KMS-11 (cell line): ENCODE results near the gene RCAN2.
"Not testable (repeated sequence)": the region's sequence is repeated elsewhere in the genome, so short reads cannot be mapped to it uniquely, and the experiment has no call there.

ENCODE experiments used
- H2AFZ ChIP-seq: fragments of 200-600 bp; sonication (generic); 2 replicates; pipeline ENCODE4 v1.6.1; 2016; ENCODE audit warnings: antibody characterized with exemption, mixed run types, low read depth
- H3K27ac ChIP-seq: fragments of 200-600 bp; sonication (generic); 2 replicates; pipeline ENCODE4 v1.6.1; 2016; ENCODE audit warnings: mild to moderate bottlenecking, mixed run types
- H3K27me3 ChIP-seq: fragments of 200-600 bp; sonication (generic); 2 replicates; pipeline ENCODE4 v1.6.1; 2017; ENCODE audit warnings: mild to moderate bottlenecking, low read depth, mixed run types, moderate library complexity; ENCODE audit not compliant: insufficient read depth
- H3K36me3 ChIP-seq: fragments of 200-600 bp; sonication (generic); 2 replicates; pipeline ENCODE4 v1.6.1; 2017; ENCODE audit warnings: mild to moderate bottlenecking, mixed run types; ENCODE audit not compliant: insufficient read depth
- H3K4me1 ChIP-seq: fragments of 200-600 bp; sonication (generic); 2 replicates; pipeline ENCODE4 v1.6.1; 2016; ENCODE audit warnings: mild to moderate bottlenecking, low read depth, mixed run types; ENCODE audit not compliant: poor library complexity, severe bottlenecking
- H3K4me2 ChIP-seq: fragments of 200-600 bp; sonication (generic); 2 replicates; pipeline ENCODE4 v1.7.0; 2016; ENCODE audit warnings: mild to moderate bottlenecking, mixed run types
- H3K4me3 ChIP-seq: fragments of 200-600 bp; sonication (generic); IDR thresholded peaks from 2 replicates; pipeline ENCODE4 v1.6.1; 2017; ENCODE audit warnings: low read depth, low read length, mixed read lengths; ENCODE audit not compliant: insufficient read depth
- H3K79me2 ChIP-seq: fragments of 200-600 bp; sonication (generic); 2 replicates; pipeline ENCODE4 v1.6.1; 2016; ENCODE audit warnings: low read depth, mixed run types; ENCODE audit not compliant: insufficient read depth
- H3K9ac ChIP-seq: fragments of 200-600 bp; sonication (generic); 2 replicates; pipeline ENCODE4 v1.6.1; 2016; ENCODE audit warnings: mild to moderate bottlenecking, mixed run types
- H4K20me1 ChIP-seq: fragments of 200-600 bp; sonication (generic); 2 replicates; pipeline ENCODE4 v1.6.1; 2016; ENCODE audit warnings: mild to moderate bottlenecking, mixed run types; ENCODE audit not compliant: insufficient read depth
- CTCF ChIP-seq: fragments of 200-600 bp; sonication (generic); conservative IDR thresholded peaks from 2 replicates; pipeline ENCODE4 v1.6.1; 2017; ENCODE audit warnings: low read depth, mild to moderate bottlenecking, antibody characterized with exemption, low read length, moderate library complexity, mixed read lengths

Gene RCAN2

GRCh38 chr6:46393161-46393939, 97.9 kb downstream of the RCAN2 start:
- Histone ChIP-seq H3K4me3 (no peak overlapping the region), H3K4me2 (no peak overlapping the region), H3K27me3 (no peaks in the 10 kb centered on the region), H2AFZ (no peak overlapping the region), H3K4me1 (no peaks in the 10 kb centered on the region), H3K9ac (no peak overlapping the region), H4K20me1 (no peaks in the 10 kb centered on the region), H3K79me2 (no peaks in the 10 kb centered on the region), H3K36me3 (no peaks in the 10 kb centered on the region), H3K27ac (no peak overlapping the region)
- no peak for TF ChIP-seq CTCF

GRCh38 chr6:46392294-46392693, 99.0 kb downstream of the RCAN2 start:
- Histone ChIP-seq H3K27ac (no peak overlapping the region), H3K36me3 (no peaks in the 10 kb centered on the region), H3K4me3 (no peak overlapping the region), H3K4me2 (no peak overlapping the region), H4K20me1 (no peaks in the 10 kb centered on the region), H3K27me3 (no peaks in the 10 kb centered on the region), H2AFZ (no peak overlapping the region), H3K4me1 (no peaks in the 10 kb centered on the region), H3K9ac (no peak overlapping the region), H3K79me2 (no peaks in the 10 kb centered on the region)
- TF ChIP-seq CTCF: no peak

- Histone ChIP-seq H3K36me3 (no peaks in the 10 kb centered on the region), H3K4me3 (no peak overlapping the region), H3K4me1 (no peaks in the 10 kb centered on the region), H3K27me3 (no peaks in the 10 kb centered on the region), H4K20me1 (no peaks in the 10 kb centered on the region), H3K9ac (no peak overlapping the region), H2AFZ (no peak overlapping the region), H3K79me2 (no peaks in the 10 kb centered on the region), H3K27ac (no peak overlapping the region), H3K4me2 (no peak overlapping the region)
- no peak for TF ChIP-seq CTCF
Observed at GRCh38 chr6:46390153-46390876, 100.9 kb downstream of the RCAN2 start.

- H3K4me2 ChIP-seq, H2AFZ ChIP-seq, H3K4me3 ChIP-seq, H3K36me3 ChIP-seq, H3K4me1 ChIP-seq, H3K9ac ChIP-seq, H4K20me1 ChIP-seq, H3K27me3 ChIP-seq, H3K27ac ChIP-seq, H3K79me2 ChIP-seq: not testable (repeated sequence)
Observed at GRCh38 chr6:46387728-46388127, 103.5 kb downstream of the RCAN2 start.

GRCh38 chr6:46381579-46381978, 109.7 kb downstream of the RCAN2 start:
- no peaks in the 10 kb centered on the region for H3K27me3 ChIP-seq
- no peak for TF ChIP-seq CTCF
- no peaks in the 10 kb centered on the region for H4K20me1 ChIP-seq
- H3K27ac ChIP-seq: no peak overlapping the region
- H2AFZ ChIP-seq: no peak overlapping the region
- no peak overlapping the region for H3K4me3 ChIP-seq
- H3K9ac ChIP-seq: no peak overlapping the region
- H3K4me2 ChIP-seq: no peak overlapping the region
- peaks cover 22% of the 10 kb centered on the region for H3K4me1 ChIP-seq
- no peaks in the 10 kb centered on the region for H3K79me2 ChIP-seq
- H3K36me3 ChIP-seq: no peaks in the 10 kb centered on the region
